Stomach (tissue), 4 donors: ENCODE measurements around the gene PALM3.

ENCODE experiments used
- EP300 ChIP-seq: sonication (generic); formaldehyde crosslinking; IDR thresholded peaks from one replicate; pipeline ENCODE4 v1.6.1; 2017; ENCODE audit warnings: antibody characterized with exemption
- POLR2A ChIP-seq, 4 donors: fragments of 450-650 bp; IDR thresholded peaks; one replicate each; pipeline ENCODE4 v1.6.1; 2016; ENCODE audit warnings: antibody characterized with exemption in 4 of 4, control low read depth in 2 of 4, mild to moderate bottlenecking in 1 of 4, moderate library complexity in 1 of 4
- POLR2AphosphoS5 ChIP-seq, 3 donors: sonication (generic); formaldehyde crosslinking; IDR thresholded peaks; one replicate each; pipeline ENCODE4 v1.6.1; 2016; ENCODE audit warnings: antibody characterized with exemption in 3 of 3
- TF ChIP-seq, protein P1 (sequence below), 7 experiments: fragments of 450-650 bp in 4 of 7; fragments of 200-600 bp in 3 of 7; sonication (generic) in 3 of 7; IDR thresholded peaks; one replicate each; pipeline ENCODE4 v1.5.1; 2016 to 2019; ENCODE audit warnings: antibody characterized with exemption in 7 of 7, control low read depth in 2 of 7, mild to moderate bottlenecking in 1 of 7

DNA sequence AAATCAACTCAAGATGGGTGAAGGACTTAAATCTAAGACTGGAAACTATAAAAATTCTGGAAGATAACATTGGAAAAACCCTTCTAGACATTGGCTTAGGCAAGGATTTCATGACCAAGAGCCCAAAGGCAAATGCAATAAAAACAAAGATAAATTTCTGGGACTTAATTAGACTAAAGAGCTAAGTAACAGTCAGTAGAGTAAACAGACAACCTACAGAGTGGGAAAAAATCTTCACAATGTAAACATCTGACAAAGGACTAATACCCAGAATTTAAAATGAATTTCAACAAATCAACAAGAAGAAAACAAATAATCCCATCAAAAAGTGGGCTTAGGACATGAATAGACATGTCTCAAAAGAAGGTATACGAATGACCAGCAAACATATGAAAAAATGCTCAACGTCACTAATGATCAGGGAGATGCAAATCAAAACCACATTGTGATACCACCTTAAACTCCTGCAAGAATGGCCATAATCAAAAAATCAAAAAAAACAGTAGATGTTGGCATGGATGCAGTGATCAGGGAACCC is 49.4 kb downstream of the PALM3 start:
- TF ChIP-seq, protein P1, sequence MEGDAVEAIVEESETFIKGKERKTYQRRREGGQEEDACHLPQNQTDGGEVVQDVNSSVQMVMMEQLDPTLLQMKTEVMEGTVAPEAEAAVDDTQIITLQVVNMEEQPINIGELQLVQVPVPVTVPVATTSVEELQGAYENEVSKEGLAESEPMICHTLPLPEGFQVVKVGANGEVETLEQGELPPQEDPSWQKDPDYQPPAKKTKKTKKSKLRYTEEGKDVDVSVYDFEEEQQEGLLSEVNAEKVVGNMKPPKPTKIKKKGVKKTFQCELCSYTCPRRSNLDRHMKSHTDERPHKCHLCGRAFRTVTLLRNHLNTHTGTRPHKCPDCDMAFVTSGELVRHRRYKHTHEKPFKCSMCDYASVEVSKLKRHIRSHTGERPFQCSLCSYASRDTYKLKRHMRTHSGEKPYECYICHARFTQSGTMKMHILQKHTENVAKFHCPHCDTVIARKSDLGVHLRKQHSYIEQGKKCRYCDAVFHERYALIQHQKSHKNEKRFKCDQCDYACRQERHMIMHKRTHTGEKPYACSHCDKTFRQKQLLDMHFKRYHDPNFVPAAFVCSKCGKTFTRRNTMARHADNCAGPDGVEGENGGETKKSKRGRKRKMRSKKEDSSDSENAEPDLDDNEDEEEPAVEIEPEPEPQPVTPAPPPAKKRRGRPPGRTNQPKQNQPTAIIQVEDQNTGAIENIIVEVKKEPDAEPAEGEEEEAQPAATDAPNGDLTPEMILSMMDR (IDR thresholded peaks at IDR 0.05): no peak
- TF ChIP-seq POLR2A (IDR thresholded peaks at IDR 0.05) (no peak), EP300 (no peak), POLR2AphosphoS5 (IDR thresholded peaks at IDR 0.05) (no peak)
